ENCODE measurements around the gene ICA1L. TPM values are rescaled to one million over a fixed set of nuclear protein-coding genes. Genes with fewer than 3 reads are reported as not detected.

The ICA1L gene
- total and polyA plus RNA-seq, 2 of the 4 experiments (the other 2 are of a cell fraction) = 1.7 to 1.8 TPM

DNA sequence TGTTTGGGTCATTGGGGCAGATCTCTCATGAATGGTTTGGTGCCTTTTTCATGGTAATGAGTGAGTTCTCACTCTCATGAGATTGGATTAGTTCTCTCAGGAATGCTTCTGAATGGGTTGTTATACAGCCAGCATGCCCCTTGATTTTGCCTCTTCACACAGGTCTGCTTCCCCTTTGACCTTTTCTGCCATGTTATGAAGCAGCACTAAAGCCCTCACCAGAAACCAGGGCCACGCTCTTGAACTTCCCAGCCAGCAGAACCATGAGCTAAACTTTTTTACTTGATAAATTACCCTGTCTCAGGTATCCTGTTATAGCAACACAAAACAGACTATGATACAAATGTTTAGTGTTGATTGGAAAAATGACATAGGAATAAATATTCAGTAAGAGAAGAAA is 57.3 kb downstream of the ICA1L start:
- BruUV-seq (replicated peaks) = no TSS peak
- Histone ChIP-seq H3K9ac (ENCODE audit: low read depth, low read length) (no peak overlapping the region), H3K4me1 (ENCODE audit: control insufficient read depth, insufficient read depth, low read length) (peaks cover 2% of the 10 kb centered on the region; the same call in 1 of the 2 replicates), H2AFZ (replicated peaks; ENCODE audit: low read length, poor library complexity) (no peak overlapping the region), H3K23ac (ENCODE audit: low read depth, low read length) (no peak overlapping the region), H2BK15ac (ENCODE audit: low read depth, low read length) (no peak overlapping the region), H3K9me1 (ENCODE audit: insufficient read depth, low read length) (no peaks in the 10 kb centered on the region; the same call in 1 of the 2 replicates), H3K4me3 (ENCODE audit: insufficient read depth, low read depth, low read length) (no peak overlapping the region), H4K8ac (ENCODE audit: low read depth in 2 of 2, low read length in 2 of 2) (no peak overlapping the region), H3K4ac (ENCODE audit: low read depth, low read length) (no peak overlapping the region), H3K4me2 (ENCODE audit: low read depth, low read length) (no peak overlapping the region), H2AK9ac (replicated peaks; ENCODE audit: low read depth, low read length, poor library complexity) (no peak overlapping the region), H3K27ac (ENCODE audit: insufficient read depth, low read length) (no peak overlapping the region), H3K79me1 (ENCODE audit: low read depth in 1 of 2, low read length in 2 of 2) (no peaks in the 10 kb centered on the region), H3K14ac (replicated peaks; ENCODE audit: low read depth, low read length) (no peak overlapping the region), H3K36me3 (ENCODE audit: control insufficient read depth, insufficient read depth, low read length) (no peaks in the 10 kb centered on the region), H3K27me3 (ENCODE audit: control insufficient read depth, insufficient read depth, low read length) (no peaks in the 10 kb centered on the region), H2AK5ac (ENCODE audit: low read depth, low read length) (no peak overlapping the region), H2BK120ac (ENCODE audit: low read depth, low read length) (no peak overlapping the region), H3K18ac (ENCODE audit: low read depth, low read length) (no peak overlapping the region), H3K56ac (ENCODE audit: extremely low read depth, insufficient read depth, low read length) (no peak overlapping the region), H4K5ac (ENCODE audit: low read depth, low read length) (no peak overlapping the region), H2BK20ac (ENCODE audit: low read depth, low read length) (no peak overlapping the region), H3K9me3 (ENCODE audit: control insufficient read depth, insufficient read depth, low read length) (no peaks in the 10 kb centered on the region), H2BK5ac (ENCODE audit: low read depth, low read length, poor library complexity, severe bottlenecking) (no peak overlapping the region), H4K20me1 (ENCODE audit: insufficient read depth, low read length) (no peaks in the 10 kb centered on the region), H4K91ac (ENCODE audit: insufficient read depth, low read depth, low read length) (no peak overlapping the region)
- ATAC-seq (ENCODE audit: low read depth) (no peak), DNase-seq (no peak)
- intact Hi-C loops (cut with micrococcal nuclease) = no loop called here
- WGBS, 2 experiments (ENCODE audit: extremely low coverage in 2 of 2, insufficient read length in 1 of 2) = no CpG with 5 or more reads among the region's 1 CpG
- dilution Hi-C loops (cut with HindIII; ENCODE audit: low sequenced_read_pairs, unreplicated experiment) = no loop called here
- no peak for TF ChIP-seq RAD21 (IDR thresholded peaks at IDR 0.05; ENCODE audit: low read length)
- TF ChIP-seq CEBPB (IDR thresholded peaks at IDR 0.05; ENCODE audit: low read depth, low read length) = no peak
- TF ChIP-seq CHD1 (IDR thresholded peaks at IDR 0.05; ENCODE audit: low read depth, low read length) = no peak
- no peak for TF ChIP-seq MXI1 (IDR thresholded peaks at IDR 0.05; ENCODE audit: borderline replicate concordance, low read depth, low read length)
- no peak for TF ChIP-seq MAFK (IDR thresholded peaks at IDR 0.05; ENCODE audit: low read depth, low read length)
- TF ChIP-seq FOS (IDR thresholded peaks at IDR 0.05; ENCODE audit: low read depth, low read length) = no peak
- TF ChIP-seq SMC3 (IDR thresholded peaks at IDR 0.05; ENCODE audit: low read depth, low read length) = no peak
- TF ChIP-seq MAZ (IDR thresholded peaks at IDR 0.05; ENCODE audit: borderline replicate concordance, low read depth, low read length) = no peak
- TF ChIP-seq, protein P1, sequence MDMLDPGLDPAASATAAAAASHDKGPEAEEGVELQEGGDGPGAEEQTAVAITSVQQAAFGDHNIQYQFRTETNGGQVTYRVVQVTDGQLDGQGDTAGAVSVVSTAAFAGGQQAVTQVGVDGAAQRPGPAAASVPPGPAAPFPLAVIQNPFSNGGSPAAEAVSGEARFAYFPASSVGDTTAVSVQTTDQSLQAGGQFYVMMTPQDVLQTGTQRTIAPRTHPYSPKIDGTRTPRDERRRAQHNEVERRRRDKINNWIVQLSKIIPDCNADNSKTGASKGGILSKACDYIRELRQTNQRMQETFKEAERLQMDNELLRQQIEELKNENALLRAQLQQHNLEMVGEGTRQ (IDR thresholded peaks at IDR 0.05; ENCODE audit: low read depth, low read length) = no peak
- TF ChIP-seq BHLHE40 (IDR thresholded peaks at IDR 0.05; ENCODE audit: low read depth, low read length) = no peak
- TF ChIP-seq, protein P2, sequence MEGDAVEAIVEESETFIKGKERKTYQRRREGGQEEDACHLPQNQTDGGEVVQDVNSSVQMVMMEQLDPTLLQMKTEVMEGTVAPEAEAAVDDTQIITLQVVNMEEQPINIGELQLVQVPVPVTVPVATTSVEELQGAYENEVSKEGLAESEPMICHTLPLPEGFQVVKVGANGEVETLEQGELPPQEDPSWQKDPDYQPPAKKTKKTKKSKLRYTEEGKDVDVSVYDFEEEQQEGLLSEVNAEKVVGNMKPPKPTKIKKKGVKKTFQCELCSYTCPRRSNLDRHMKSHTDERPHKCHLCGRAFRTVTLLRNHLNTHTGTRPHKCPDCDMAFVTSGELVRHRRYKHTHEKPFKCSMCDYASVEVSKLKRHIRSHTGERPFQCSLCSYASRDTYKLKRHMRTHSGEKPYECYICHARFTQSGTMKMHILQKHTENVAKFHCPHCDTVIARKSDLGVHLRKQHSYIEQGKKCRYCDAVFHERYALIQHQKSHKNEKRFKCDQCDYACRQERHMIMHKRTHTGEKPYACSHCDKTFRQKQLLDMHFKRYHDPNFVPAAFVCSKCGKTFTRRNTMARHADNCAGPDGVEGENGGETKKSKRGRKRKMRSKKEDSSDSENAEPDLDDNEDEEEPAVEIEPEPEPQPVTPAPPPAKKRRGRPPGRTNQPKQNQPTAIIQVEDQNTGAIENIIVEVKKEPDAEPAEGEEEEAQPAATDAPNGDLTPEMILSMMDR (conservative IDR thresholded peaks at IDR 0.05; ENCODE audit: low read depth, low read length) = no peak
- no peak for TF ChIP-seq NFE2L2 (IDR thresholded peaks at IDR 0.05; ENCODE audit: low read depth, low read length)
- TF ChIP-seq, protein P3, sequence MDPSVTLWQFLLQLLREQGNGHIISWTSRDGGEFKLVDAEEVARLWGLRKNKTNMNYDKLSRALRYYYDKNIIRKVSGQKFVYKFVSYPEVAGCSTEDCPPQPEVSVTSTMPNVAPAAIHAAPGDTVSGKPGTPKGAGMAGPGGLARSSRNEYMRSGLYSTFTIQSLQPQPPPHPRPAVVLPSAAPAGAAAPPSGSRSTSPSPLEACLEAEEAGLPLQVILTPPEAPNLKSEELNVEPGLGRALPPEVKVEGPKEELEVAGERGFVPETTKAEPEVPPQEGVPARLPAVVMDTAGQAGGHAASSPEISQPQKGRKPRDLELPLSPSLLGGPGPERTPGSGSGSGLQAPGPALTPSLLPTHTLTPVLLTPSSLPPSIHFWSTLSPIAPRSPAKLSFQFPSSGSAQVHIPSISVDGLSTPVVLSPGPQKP (IDR thresholded peaks at IDR 0.05; ENCODE audit: borderline replicate concordance, low read depth, low read length) = no peak
- TF ChIP-seq RCOR1 (IDR thresholded peaks at IDR 0.05; ENCODE audit: insufficient replicate concordance, low read length) = no peak
- in situ Hi-C loops (cut with MboI; ENCODE audit: low sequenced_read_pairs) = no loop called here
- ChIA-PET CTCF (no interaction called here), POLR2A (ENCODE audit: unreplicated experiment) (no interaction called here)

All from IMR-90 (cell line).